GM19438 (cell line): ENCODE results near the gene KRTAP10-9.
"Not testable (repeated sequence)": the region's sequence is repeated elsewhere in the genome, so short reads cannot be mapped to it uniquely, and the experiment has no call there.

Experiments used
- ATAC-seq: cut with Tn5 transposase; IDR thresholded peaks from one replicate; pipeline ENCODE4 v1.9.1; 2021; ENCODE audit warnings: low read depth; ENCODE audit not compliant: unreplicated experiment

Gene KRTAP10-9

GRCh38 chr21:44594406-44594916, 32.4 kb upstream of the KRTAP10-9 start:
- ATAC-seq, result no peak

- no peak for ATAC-seq
Measured at GRCh38 chr21:44595524-44595923, 31.4 kb upstream of the KRTAP10-9 start.

- ATAC-seq, result no peak
Measured at GRCh38 chr21:44596068-44596725, 30.7 kb upstream of the KRTAP10-9 start.

GRCh38 chr21:44598061-44598460, 28.8 kb upstream of the KRTAP10-9 start:
- no peak for ATAC-seq

GRCh38 chr21:44599264-44600029, 27.4 kb upstream of the KRTAP10-9 start:
- no peak for ATAC-seq

GRCh38 chr21:44600118-44600978, 26.5 kb upstream of the KRTAP10-9 start, which contains the start of gene KRTAP10-7:
KRTAP10-7 (plus strand) TSS chr21:44600597; CDS start chr21:44600622, 25 bp downstream.
- ATAC-seq, result not testable (repeated sequence)

- not testable (repeated sequence) for ATAC-seq
Measured at GRCh38 chr21:44601091-44601490, 25.8 kb upstream of the KRTAP10-9 start.

- no peak for ATAC-seq
Measured at GRCh38 chr21:44601596-44602462, 25.1 kb upstream of the KRTAP10-9 start.

GRCh38 chr21:44602463-44602850, 24.4 kb upstream of the KRTAP10-9 start:
- no peak for ATAC-seq

- no peak for ATAC-seq
Measured at GRCh38 chr21:44603109-44603875, 23.6 kb upstream of the KRTAP10-9 start.

GRCh38 chr21:44603911-44604310, 23.0 kb upstream of the KRTAP10-9 start:
- ATAC-seq, result no peak

GRCh38 chr21:44606495-44606894, 20.4 kb upstream of the KRTAP10-9 start:
- no peak for ATAC-seq

GRCh38 chr21:44609193-44609592, 17.7 kb upstream of the KRTAP10-9 start:
- no peak for ATAC-seq

GRCh38 chr21:44610157-44610843, 16.6 kb upstream of the KRTAP10-9 start:
- not testable (repeated sequence) for ATAC-seq

GRCh38 chr21:44611551-44611950, 15.3 kb upstream of the KRTAP10-9 start:
- ATAC-seq, result no peak

- no peak for ATAC-seq
Measured at GRCh38 chr21:44612029-44612486, 14.8 kb upstream of the KRTAP10-9 start, which contains the start of gene KRTAP10-8. KRTAP10-8 (plus strand) TSS chr21:44612079; CDS start chr21:44612101, 22 bp downstream.

GRCh38 chr21:44612669-44613229, 14.1 kb upstream of the KRTAP10-9 start:
- no peak for ATAC-seq
